Esophagus muscularis mucosa (tissue), 3 donors: Measurements from ENCODE around the gene SLC5A8.

ENCODE experiments used
- CTCF ChIP-seq, 3 experiments: fragments of 200-600 bp in 2 of 3; fragments of 450-650 bp in 1 of 3; sonication (generic) in 2 of 3; IDR thresholded peaks; one replicate each; pipeline ENCODE4 v1.5.1; 2017 to 2019; ENCODE audit warnings: antibody characterized with exemption in 3 of 3, mild to moderate bottlenecking in 2 of 3, moderate library complexity in 1 of 3
- POLR2AphosphoS5 ChIP-seq, 2 donors: sonication (generic); formaldehyde crosslinking; IDR thresholded peaks; one replicate each; pipeline ENCODE4 v1.6.1; 2017; ENCODE audit warnings: antibody characterized with exemption in 2 of 2

- no peak for TF ChIP-seq POLR2AphosphoS5 (IDR thresholded peaks at IDR 0.05)
- no peak for TF ChIP-seq CTCF (IDR thresholded peaks at IDR 0.05)
Observed at GRCh38 chr12:101168001-101168400, 42.0 kb downstream of the SLC5A8 start.
